WERI-Rb-1 (cell line): ENCODE results near the gene ARL13B.
"Not testable (repeated sequence)": the region's sequence is repeated elsewhere in the genome, so short reads cannot be mapped to it uniquely, and the experiment has no call there.

Experiments used
- DNase-seq: peaks from one replicate; pipeline ENCODE4 v3.0.0-alpha.2; 2020
- H3K27ac ChIP-seq: fragments of 250-450 bp; sonication (Bioruptor Pico); 2 replicates; pipeline ENCODE4 v1.5.1; 2020; ENCODE audit warnings: mild to moderate bottlenecking, moderate library complexity
- H3K27me3 ChIP-seq: fragments of 250-450 bp; sonication (Bioruptor Pico); 2 replicates; pipeline ENCODE4 v1.5.1; 2021; ENCODE audit warnings: mild to moderate bottlenecking, low read depth, moderate library complexity; ENCODE audit not compliant: insufficient read depth, severe bottlenecking
- H3K36me3 ChIP-seq: fragments of 250-450 bp; sonication (Bioruptor Pico); 2 replicates; pipeline ENCODE4 v1.5.1; 2020; ENCODE audit warnings: mild to moderate bottlenecking, moderate library complexity
- H3K4me3 ChIP-seq: 2 replicates; pipeline ENCODE4 v1.5.1; 2011; ENCODE audit warnings: low read depth, mild to moderate bottlenecking, control low read depth, low read length
- H3K9me3 ChIP-seq: fragments of 250-450 bp; sonication (Bioruptor Pico); 2 replicates; pipeline ENCODE4 v1.5.1; 2021; ENCODE audit warnings: mild to moderate bottlenecking, moderate library complexity; ENCODE audit not compliant: severe bottlenecking
- CTCF ChIP-seq: IDR thresholded peaks from 2 replicates; pipeline ENCODE4 v1.5.1; 2011; ENCODE audit warnings: low read depth, mild to moderate bottlenecking, control low read depth, inconsistent platforms, low read length

ARL13B gene

GRCh38 chr3:93961026-93961425 lies 18.9 kb upstream of the ARL13B start:
- no peaks in the 10 kb centered on the region for H3K9me3 ChIP-seq

DNA sequence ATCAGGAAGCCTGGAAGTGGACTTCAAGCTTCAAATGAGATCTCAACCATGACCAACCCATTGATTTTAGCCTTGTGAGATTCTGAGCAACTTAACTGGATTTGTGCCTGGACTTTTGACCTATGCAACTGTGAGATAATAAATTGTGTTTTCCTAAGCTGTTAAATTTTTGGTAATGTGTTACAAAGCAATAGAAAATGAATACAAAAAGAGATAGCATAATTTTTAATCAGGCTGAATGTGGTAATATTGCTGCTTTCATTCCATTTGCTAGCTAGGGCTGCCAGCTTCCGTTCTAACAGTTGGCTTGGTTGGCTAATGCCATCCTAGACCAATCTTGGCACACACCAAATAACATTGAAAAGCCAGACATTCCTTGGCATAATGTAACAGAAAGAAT lies 18.5 kb upstream of the ARL13B start:
- TF ChIP-seq CTCF: no peak
- Histone ChIP-seq H3K9me3 (no peaks in the 10 kb centered on the region), H3K36me3 (no peaks in the 10 kb centered on the region), H3K27ac (no peak overlapping the region), H3K4me3 (no peak overlapping the region), H3K27me3 (no peaks in the 10 kb centered on the region)
- no peak for DNase-seq

More at GRCh38 chr3:93961026-93961425, 18.9 kb upstream of the ARL13B start:
- no peak overlapping the region for H3K27ac ChIP-seq
- H3K36me3 ChIP-seq: no peaks in the 10 kb centered on the region
- H3K4me3 ChIP-seq: no peak overlapping the region
- DNase-seq: no peak
- no peak for TF ChIP-seq CTCF
- H3K27me3 ChIP-seq: no peaks in the 10 kb centered on the region

DNA sequence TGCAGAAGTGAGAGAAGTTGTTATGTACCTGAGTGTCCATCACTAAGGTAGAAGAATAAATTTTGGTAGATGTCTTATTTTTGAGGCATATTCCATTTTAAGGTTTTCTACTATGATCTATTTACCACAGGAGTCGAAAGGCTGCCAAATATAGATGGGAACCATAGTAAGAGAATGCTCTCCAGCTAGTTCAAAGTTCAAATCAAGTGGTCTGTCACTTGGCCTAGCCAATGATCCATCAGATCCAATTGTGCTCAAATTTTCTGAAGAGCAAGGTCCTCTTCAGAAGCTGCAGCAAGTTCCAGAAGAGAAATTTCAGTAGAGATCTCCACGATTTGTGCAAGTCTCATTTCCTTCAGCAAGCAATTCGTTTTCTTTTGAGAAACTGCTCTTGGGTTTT lies 17.2 kb upstream of the ARL13B start:
- H3K4me3 ChIP-seq: no peak overlapping the region
- H3K9me3 ChIP-seq: no peaks in the 10 kb centered on the region
- H3K36me3 ChIP-seq: no peaks in the 10 kb centered on the region
- H3K27me3 ChIP-seq: no peaks in the 10 kb centered on the region
- H3K27ac ChIP-seq: no peak overlapping the region
- no peak for DNase-seq
- no peak for TF ChIP-seq CTCF

- not testable (repeated sequence) for H3K9me3 ChIP-seq, H3K27ac ChIP-seq, DNase-seq, H3K36me3 ChIP-seq, H3K4me3 ChIP-seq, H3K27me3 ChIP-seq
These were observed 14.8 kb upstream of the ARL13B start for GRCh38 chr3:93965106-93965505.

- Histone ChIP-seq H3K36me3 (no peaks in the 10 kb centered on the region), H3K27ac (no peak overlapping the region), H3K4me3 (no peak overlapping the region), H3K27me3 (no peaks in the 10 kb centered on the region), H3K9me3 (no peaks in the 10 kb centered on the region)
- DNase-seq: no peak
- no peak for TF ChIP-seq CTCF
These were observed 10.5 kb upstream of the ARL13B start for GRCh38 chr3:93969443-93969842.

- H3K36me3 ChIP-seq: no peaks in the 10 kb centered on the region
- no peaks in the 10 kb centered on the region for H3K27me3 ChIP-seq
- no peak for TF ChIP-seq CTCF
- DNase-seq: no peak
- H3K9me3 ChIP-seq: no peaks in the 10 kb centered on the region
- no peak overlapping the region for H3K27ac ChIP-seq
- H3K4me3 ChIP-seq: no peak overlapping the region
These were observed 10.0 kb upstream of the ARL13B start for GRCh38 chr3:93969997-93970396.
